ENCODE results near the gene CIROP.
A peak's percentile ranks its signal among the peaks of the same experiment; 100 is the strongest.

CIROP gene

GRCh38 chr14:23093104-23093503 is 11.7 kb downstream of the CIROP start:
- DNase-seq, result no peak

- DNase-seq, result no peak
Observed at GRCh38 chr14:23091294-23092225, 13.2 kb downstream of the CIROP start.

DNA sequence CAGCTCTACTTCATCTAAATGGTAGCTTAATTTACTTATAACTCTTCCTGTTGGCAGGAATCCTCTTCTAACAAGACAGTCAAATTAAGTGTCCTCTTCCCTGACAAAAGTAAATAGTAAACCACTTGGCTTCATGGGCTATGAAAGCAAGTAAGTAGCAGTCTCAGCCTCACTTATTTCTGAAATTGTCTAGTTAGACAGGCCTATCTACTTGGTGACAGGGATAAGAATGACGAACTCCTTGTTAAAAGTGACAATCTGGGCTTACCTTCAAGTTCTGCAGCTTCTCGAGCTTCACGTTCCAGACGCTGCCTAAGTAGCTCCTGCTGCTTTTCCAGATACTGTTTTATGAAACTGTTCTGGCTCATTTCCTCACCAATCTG is 14.5 kb downstream of the CIROP start:
- DNase-seq, result no peak

GRCh38 chr14:23089498-23090253 is 15.1 kb downstream of the CIROP start:
- no peak for DNase-seq

DNA sequence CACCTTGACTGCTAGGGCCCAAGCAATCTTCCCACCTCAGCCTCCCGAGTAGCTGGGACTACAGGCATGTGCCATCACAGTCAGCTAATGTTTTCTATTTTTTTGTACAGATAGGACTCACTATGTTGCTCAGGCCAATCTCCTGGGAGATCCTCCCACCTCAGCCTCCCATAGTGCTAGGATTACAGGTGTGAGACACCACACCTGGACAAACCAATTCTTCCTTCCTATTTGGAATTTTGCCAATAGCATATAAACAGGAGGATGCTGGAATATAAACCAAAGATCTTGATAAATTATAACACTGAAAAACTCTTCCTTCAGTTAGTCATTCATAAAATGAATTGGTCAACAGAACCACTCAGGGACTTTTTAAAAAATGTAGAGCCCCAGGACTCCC is 18.2 kb downstream of the CIROP start:
- no peak for DNase-seq

DNA sequence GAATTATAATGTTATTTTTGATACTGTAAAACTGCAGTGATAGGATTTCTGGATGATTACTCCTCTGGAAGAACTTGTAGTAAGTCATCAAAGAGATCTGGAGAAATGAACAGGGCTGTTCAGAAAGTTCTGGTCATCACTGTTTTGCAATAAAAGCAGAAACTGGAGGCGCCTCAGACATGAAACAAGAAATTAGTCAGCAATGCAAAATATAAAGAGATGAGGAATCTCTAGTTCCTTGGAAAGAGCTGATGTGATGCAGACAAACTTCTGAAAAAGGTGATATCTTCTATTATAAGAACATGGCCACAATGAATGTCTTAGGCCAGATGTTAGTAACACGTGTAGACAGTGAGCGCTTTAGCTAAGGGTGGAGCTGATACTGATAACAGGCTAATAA is 19.3 kb downstream of the CIROP start:
- peak; percentile 83 for DNase-seq

DNA sequence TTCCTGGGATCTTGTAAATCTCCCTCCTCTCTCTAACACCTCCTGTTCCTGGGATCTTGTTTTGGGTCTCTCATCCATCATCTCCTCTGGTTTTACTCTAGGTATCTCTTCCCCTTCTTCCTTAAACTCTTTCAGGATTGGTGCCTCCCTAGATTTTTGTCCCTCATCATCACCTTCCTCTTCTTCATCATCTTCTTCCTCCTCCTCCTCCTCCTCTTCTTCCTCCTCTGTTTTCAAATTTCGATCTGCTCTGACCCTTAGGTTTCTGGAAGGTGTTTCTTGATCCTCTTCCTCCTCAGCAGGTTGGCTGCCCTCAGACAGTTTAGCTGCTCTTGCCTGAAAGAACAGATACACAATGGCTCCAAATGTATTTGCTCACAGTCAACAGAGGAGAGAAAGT is 24.3 kb downstream of the CIROP start:
- DNase-seq, result no peak

GRCh38 chr14:23079716-23080115 is 25.1 kb downstream of the CIROP start:
- peak; percentile 25 for DNase-seq

GRCh38 chr14:23078692-23079116 is 26.1 kb downstream of the CIROP start:
- peak; percentile 96 for DNase-seq

DNA sequence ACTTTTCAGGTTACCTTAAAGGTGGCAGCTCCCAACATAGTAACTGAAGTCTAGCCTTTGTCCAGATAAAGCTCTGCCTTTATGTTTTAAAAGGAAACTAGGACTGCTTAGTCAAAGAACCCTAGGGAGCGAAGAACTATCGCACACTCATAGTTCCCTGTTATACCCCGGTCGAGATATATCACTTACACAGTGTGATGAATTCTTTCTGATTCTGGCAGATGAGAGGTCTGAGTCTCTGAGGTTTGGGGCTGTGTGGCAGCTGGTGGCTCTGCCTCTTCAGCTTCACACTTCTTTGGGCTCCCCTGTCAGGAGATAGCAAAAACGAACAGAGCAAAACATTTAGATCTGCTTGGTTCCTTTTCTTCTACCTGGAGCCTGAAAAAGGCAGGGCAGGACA is 26.8 kb downstream of the CIROP start:
- no peak for DNase-seq

DNA sequence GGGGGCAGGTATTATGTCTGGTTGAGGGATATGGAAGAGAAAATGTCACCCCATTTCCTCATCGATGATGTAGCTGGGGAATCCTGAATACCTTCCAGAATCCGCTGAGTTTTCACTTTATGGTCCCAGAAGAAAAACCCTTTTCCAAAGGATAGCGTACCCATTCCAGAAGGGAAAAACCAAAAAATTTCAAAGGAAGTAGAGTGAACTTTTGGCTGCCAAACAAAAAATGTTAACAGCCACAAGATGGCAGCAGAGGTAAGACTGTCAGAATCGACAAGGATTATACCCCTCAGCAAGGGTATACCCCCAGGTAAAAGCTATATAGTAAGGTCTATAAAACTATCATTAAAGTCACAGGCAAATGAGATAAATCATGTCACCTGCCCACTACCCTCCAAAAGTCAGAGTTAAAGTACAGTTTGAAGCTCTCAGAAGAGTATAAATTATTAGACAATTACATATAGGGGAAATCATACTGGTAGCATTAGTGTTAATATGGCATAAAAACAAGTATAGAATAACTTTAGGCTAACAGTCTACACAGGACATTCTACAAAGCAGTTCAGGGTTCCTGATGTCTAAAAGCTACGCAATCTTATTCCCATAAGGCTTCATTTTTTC is 27.9 kb downstream of the CIROP start:
- peak; percentile 63 for DNase-seq

DNA sequence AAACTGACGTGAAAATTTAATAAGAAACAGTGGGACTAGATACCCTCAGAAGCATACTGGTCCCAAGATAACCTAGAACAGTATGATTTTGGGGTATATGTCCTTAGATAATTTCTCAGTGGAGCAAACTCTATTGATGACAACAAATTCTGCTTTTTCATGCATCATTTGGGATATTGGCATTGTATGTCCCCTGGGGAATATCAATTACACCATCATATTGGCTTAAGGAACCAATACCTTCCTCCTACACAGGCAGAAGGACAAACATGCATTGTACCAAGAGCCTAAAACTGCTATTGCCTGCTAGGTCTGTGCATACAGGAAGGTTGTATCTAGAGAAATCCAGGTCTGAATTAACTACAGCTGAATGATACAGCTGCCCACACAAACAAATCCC is 29.9 kb downstream of the CIROP start:
- DNase-seq, result no peak

DNA sequence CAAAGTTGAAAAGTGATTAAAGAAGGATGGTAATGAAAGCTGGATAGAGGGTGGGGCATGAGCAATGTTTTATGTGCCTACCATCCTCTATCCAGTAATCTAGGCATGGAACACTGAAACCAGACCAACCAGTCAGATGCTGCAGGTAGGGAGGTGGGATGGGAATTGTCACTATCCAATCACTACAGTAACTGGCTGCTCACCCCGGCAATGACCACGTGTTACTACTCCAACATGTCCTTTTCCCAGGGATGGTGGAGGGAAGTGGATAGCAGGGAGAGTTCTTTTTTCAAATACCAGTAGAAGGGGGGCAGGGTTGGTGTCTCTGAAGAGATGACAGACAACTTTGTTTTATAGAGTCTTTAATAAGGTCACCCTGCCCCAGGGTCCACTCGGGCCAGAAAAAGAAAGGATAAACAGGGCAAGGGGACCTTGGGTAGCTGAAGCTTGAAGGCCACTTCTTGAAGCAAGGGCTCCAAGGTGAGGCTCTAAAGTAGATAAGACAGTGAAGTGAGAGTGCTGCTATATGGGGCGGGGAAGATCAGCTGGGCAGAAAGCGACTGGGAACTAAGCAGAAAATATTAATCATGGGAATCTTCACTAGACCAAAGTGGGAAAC is 32.8 kb downstream of the CIROP start:
- DNase-seq, result no peak

DNA sequence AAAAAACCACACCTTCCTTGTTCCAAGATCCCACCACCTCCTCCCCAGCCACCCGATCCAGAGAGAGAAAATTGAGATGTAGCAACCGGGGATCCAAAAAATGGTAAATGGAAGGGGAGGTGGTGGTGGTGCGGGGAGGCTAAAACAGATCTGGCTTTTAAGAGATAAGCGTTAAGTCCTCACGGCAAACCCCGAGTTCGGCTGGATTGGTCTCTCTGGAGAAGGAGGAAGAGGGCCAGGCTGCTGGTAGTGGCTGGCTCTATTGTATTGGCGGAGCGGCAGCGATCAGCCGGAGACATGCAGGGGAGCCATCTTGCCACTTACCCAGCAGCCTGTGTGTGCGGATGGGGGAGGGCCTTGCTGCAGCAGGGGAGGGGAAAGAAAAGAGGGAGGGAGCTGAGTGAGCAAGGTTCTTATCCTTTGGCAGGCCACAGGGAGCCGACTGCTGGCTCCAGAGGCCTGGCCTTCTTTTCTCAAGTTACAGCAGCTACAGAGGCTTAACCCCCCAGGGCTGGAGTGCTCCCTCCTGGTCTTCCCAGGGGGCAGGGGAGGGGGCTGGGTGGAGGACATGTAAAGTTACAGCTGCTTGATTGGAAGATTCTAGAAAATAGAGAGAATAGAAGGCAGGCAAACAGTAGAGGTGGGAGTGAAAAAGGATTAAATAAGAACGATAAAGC is 33.4 kb downstream of the CIROP start:
- DNase-seq, result peak; percentile 83

DNA sequence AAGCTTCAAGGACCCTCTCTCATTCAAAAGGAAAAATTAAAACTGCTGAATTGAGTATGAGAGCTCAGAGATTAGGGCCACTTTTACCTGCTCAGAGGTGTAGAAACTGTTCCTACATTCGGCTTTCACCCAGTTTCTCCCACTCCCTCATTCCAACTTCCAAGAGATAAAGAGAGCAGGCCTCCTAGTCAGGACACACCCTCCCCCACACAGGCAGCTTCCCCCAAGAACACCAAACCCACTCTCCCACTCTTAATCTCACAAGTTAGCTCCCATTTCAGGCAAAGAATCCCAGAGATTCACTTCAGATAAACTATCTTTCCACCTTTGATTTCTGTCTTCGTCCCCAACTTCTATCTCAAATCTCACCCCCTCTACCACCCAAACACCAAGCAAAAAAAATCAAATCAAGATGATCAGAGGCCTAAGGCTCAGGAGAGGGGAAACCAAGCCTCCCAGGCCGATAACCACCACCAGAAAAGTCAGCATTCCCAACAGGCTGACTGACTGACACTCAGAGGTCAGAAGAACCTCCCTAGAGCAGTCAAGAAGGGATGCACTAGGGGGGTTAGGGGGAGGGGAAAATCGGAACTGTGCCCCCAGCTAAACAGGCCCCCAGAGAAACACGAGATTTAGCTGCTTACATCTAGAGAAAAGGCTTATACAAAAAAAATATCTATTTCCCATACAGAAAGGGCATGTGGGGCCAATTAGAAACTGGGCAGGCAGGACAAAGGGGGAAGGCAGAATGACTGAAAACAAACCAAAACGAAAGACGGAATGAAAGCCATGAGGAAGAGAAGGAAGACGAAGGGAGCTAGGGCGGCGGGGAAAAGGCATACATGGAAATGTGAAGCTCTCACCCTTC is 34.3 kb downstream of the CIROP start:
- peak; percentile 39 for DNase-seq

- peak; percentile 38 for DNase-seq
Observed at GRCh38 chr14:23069413-23069806, 35.4 kb downstream of the CIROP start.

DNA sequence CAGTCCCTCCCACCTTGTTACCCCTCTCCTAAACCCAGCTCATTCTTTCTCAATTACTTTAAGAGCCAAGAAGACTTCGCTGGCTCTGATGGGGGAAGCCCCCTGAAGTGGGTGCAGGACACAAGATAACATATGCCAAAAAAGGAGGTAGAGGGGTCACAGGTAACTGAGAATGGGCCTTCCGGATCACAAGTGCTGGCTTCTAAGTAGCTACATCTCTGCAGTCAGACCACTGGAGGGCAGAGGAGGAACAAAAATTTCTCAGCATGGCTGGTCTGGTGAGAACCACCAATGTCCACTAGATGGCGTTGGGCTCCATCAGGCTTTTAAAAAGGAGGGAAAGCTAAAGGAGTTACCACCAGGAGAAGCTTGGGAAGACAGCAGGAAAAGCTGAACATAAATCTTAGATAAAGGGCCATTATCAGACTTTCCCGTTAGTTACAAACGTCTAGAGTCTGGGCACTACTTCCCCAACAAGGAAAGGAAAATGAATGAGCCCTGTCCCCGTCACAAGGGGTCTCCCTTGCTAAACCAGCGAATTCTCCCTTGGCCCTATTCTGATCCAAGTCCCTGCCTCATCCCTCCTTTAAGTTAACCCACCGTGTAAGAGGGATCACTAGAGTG is 35.9 kb downstream of the CIROP start:
- peak; percentile 88 for DNase-seq

DNA sequence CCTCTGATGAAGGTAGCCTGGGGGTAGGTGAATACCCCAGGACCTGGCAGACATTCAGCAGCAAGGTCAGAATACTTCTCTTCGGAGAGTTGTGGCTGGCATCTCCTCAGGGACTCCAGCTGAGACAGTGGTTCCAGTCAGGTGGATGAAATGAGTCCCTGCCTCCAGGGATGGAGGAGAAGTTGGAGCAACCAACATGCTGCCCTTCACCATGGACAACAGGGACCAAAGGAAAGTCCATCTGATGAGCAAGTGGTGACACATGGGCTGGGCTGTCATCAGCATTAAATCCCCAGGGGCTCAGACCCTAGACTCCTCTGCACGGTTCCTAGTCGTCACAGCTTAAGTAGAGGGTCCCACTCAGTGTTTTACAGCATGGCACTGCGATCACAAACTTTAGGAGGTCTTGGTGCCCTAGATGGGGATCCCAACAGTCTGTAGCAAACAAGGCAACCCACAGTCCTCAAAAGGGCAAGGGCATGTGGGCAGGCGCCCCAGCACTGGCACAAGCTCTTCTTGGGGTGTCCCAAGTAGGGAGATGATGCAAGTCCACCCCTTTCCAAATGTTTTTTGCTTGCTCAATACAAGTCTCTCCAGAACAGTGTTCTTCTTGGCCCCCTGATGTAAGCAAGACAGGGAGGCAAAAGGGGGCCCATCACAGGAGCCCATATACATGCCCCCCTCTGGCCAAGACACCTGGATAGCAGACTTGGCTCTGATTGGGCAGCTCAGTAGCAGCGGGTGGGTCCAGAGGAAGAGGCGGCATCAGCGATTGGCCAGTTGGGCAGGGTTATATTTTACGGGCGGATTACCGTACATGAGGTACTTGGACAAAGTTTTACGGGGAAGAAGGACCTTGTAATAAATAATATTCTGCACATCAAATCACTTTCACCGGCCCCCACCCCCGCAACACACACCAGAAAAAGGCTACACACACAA is 36.7 kb downstream of the CIROP start:
- no peak for DNase-seq

DNA sequence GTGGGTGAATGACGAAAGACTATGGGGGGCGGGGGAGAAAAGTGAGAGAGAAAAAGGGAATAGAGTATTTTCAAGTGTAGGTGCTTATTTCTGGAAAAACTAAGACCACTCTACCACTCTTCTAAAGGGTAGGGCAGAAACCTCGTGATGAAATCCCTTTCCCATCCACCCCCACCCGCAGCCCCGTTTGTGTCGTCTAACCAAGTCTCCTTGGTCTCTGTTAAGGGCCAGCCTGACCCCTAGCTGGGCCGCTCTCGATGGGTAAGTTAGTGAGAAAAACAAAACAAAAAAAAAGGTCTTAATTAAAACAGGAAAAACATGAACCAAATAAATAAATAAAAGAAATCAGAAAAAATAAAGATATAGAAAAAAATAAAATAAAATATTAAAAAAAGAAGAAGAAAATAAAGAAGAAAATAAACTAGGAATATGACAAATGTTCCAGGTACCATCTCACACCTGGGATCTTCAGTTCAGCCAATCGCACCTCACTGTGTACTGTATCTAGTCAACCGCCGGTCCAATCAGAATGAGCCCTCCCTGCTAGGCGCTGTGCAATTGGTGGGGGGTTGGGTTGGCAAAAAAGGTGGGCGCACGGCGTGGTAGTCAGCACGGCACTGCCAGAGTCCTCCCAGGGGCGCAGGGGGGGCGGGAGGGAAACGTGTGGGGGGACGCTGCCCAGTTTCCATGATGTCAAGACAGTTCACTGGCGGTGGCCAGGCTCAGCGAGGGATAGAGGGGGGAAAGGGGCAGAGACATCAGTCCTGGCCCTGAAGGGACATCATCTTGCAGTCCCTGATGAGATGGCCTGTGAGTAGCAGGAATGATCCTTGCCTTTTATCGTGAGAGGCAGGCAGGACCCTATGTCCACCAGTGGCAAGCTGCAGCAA is 37.7 kb downstream of the CIROP start:
- no peak for DNase-seq

All from suppressor macrophage treated with lipopolysaccharide for 4 hours (primary cell).